ENCODE data around the gene FILIP1L. TPM values are rescaled to one million over a fixed set of nuclear protein-coding genes. Genes with fewer than 3 reads are reported as not detected.

Gene FILIP1L
- total RNA-seq, 1 donor from 2014 or later: 48.5 TPM

DNA sequence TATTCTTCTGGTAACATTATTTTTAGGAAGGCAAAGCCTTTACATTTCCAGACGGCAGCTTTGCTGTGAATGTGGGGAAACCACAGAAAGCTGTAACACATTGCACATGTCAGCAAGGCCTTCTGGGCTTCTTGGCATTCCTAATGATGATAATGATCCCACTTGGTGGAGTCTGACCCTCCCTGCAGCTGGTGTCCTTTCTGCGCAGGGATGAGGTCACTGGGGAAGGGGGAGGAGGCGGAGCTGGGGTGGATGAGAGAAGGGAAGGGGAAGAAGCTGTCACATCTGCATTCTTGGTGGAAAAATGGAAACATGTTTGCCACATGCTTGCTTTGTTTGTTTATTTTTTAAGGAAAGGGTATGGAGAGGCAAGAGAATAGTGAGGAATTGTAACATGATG lies 68.6 kb downstream of the FILIP1L start:
- no peak for DNase-seq (ENCODE audit: low spot score)

DNA sequence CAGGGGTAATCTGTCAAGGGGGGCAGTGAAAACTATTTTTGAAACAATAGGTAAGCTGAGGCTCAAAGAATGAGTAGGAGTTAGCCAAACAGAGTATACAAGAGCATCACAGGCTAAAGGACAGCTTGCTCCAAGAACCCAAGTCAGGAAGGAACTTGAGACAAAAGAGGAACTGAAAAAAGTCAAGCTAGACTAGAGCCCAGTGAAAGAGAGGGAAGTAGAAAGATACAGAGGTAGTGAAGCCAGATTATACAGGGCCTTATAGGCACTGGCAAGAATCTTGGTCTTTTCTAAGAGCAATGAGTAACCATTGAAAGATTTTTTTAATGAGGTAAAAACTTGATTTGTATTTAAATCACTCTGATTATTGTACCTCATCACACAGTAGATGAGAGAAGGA lies 69.9 kb downstream of the FILIP1L start:
- DNase-seq (ENCODE audit: low spot score): no peak

DNA sequence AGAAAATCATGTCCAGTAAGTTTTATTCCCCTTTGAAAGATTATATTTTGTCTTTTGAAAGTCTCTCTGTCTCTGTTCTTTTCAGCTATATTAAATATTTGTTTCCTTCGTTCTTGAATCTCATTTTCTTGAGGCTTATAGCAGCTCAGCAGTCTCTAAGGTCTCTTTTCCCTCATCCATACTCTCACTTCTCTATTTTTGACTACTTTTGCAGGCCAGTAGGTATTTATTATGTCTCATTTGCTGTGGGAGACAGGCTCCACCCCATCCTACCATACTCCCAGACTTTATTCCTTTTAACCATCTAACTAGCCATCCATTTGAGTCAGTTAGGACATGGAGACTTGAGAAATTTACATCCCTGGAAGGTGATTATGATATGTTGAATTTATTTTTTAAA lies 71.0 kb downstream of the FILIP1L start:
- no peak for DNase-seq (ENCODE audit: low spot score)

DNA sequence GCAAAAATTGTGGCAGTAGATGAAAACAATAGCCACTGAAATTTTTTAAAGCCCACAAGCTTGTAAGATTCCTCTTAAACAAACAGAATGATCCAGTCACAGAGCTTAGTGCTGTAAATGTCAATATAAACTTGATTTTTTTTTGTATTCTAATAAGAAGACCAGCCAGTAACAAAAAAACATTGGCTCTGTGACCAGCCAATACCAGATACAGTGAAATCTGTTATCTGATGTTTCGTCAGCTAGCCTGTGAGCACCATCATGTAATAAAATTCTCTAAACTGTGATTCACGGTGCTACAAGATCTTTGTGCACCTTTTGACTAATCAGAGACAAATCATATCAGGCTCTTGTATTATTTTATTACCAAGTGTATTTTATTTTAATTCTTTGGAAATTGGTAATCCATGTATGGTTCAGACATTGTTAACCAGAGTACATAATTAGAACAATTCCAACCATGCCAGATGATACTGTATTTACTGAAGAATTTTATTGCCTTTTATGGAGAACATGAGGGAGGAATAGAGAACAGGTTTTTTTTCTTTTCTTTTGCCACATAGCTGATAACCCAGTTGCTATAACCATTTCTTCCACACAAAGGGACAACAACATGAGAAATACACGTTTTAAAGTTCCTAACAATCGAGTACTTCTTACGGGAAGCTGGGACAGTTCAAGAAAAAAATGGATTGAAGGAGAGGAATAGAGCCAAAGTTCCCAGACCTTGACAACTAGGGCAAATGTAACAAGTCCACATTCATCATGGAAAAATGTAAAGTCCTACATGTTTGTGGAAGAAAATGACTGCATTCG lies 71.9 kb downstream of the FILIP1L start:
- DNase-seq (ENCODE audit: low spot score): no peak

DNA sequence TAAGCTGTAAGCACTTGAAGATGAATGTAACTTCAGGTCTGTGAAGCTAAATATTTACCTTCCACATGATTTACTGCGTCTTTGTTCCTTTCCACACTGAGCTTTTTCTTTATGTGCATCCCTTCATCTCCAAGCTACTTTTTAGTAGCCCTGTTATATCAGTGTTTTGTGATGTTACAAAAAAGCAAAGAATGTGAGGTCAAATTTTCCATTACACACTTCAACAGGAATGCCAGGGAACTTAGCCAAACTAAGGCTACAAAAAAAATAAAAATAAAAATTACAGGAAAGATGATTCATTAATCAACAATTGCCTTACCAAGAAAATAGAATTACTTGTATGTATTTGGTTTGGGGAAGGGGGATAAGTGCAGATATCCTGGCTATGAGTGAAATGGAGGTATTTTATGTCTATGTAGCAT lies 73.0 kb downstream of the FILIP1L start:
- DNase-seq (ENCODE audit: low spot score): no peak

DNA sequence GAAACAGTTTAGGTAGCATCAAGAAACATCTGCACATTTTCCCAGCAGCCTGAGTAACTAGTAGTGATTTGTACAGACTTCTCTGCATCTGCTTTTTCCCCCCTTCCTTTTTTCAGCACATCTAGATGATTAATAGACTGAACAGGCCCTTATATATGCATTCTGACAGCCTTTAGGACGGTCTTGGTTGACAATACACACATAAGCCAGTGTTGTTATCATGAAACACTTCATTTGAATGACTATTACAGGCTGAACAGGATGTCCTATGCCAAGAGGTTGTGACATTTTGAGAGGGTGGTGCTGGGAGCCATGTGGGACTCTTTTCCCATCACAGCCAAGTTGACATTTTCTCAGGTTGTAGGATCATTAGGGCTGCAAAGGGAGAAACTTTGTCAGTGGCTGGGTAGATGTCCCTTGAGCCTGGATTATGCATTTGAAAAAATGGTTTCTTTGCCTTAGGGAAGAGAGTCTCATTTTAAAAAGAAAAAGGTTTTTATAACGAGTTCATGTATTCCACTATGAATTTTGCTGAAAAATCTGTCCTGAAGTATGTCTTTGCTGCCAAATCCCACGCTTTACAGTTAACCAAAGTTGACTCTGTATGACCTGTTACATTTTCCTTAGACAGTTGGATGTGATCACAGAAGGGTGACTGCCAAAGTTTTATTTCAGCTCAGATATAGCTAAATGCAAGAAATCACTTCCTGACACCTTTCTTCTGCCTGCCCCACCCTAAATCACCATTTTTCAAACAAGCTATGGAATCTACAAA lies 73.7 kb downstream of the FILIP1L start:
- no peak for DNase-seq (ENCODE audit: low spot score)

DNA sequence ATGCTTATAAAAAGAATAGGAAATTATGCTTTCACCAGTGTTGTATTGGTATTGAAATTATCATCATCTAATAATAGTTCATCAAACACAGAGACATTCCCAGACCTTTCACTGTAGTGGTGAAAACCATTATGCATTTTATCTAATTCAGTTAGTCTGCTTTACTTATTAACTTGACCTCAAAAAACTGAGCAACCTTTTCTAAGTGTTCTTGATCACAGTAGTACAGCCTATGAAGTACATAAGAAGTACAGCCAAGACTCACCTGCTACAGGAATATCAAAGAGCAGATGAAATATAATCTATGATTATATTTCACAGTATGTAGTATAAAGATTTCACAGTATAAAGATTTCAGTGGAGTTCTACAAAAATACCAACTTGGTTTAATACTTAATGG lies 75.2 kb downstream of the FILIP1L start:
- DNase-seq (ENCODE audit: low spot score): no peak

DNA sequence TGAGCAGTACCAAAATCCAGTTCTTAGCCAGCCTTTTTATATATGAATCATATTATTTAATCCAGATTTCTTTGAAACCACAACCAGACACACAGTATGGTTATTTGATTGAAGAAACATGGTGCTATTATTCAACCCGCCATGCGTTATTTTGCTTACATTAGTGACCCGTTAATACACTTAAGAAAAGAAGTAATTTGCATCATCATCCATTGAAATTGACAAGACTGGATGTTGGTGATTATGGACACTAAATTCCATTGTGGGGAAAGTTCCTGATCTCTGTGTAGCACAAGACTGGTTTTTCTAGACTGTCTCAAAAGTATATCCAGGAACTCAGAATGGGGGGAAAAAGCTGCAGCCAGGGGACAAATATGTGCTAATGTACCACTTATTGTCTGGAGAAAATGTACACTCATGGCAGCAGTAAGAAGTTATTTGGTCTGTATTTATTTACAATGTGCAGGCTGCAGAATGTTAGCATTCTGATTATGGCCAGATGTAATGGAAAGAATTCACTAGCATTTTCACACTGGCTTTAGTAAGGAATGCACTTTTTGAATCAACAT lies 80.3 kb downstream of the FILIP1L start:
- no peak for DNase-seq (ENCODE audit: low spot score)

DNA sequence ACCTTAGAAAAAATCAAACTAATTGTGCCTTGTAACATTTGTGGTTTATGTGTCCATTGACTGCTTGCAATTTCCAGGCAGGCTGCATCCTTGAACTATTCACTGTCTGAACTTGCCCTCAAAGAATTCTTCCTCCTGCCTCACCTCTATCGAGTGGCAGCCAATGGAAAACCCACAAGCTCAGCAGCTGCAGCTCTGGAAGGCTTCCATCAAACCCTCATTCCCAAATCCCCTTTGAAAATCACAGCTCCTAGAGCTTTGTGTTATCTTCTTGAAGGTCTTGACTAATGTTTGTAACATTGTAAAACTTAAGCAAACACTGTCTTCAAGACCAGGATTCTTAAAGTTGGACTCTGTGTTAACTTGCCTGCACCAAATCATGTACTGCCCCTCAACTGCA lies 81.1 kb downstream of the FILIP1L start:
- no peak for DNase-seq (ENCODE audit: low spot score)

DNA sequence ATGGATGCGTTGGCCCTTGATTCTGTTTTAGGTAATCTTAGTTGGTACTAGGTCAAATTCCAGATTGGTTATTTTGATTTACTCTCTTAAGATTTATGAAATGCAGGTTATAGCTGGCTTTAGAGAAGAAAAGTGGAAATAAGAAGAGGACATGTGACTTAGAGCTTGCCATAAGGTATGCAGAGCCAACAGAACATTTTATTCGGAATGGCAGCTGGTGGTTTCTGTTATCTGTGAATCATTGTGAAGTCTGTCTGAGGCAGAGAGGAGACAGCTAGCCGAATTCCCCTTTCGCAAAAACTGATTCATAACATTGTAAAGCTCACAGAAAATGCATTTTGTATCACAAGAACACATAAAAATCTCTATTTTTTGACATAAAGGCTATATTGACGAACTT lies 82.1 kb downstream of the FILIP1L start:
- no peak for DNase-seq (ENCODE audit: low spot score)

DNA sequence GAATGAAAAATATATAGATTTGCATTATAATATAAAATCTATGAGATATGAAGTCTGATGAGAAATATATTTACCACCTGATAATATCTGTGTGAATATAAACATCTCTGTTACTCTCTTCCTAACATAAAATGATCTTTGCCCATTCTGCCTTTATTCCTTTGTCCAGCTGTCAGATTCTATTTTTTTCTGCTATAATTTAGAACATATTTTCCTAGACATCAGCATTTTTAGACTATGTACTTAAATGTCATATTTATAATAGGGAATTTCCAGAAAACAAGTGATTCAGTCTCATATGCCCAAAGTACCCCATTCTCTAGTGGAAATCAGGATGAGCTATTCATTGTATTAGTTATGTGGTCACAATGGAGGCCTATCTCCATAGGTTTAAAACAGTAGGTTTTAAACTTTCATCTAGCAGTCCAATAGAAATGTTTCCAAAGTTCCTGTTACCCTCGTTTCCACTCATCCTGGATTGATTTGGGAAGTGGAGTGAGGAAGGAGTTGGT lies 83.3 kb downstream of the FILIP1L start:
- no peak for DNase-seq (ENCODE audit: low spot score)

DNA sequence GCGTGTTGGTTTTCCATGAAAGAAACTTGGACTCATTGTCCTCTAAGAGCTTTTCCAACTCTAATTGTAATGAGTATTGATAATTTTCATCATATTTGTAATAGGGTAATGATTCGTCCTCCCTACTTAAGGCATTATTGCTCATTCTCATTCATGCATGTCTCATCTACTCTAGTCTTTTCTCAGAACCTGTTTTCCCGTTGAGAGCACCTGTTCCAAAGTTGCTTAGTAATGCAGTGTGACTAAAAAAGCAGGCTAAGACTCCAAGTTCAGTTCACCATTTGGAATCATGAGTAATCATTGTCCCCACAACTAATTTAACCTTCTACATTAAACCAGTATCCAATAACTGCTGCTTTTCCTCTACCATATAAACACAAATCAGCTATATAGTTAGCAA lies 84.0 kb downstream of the FILIP1L start:
- no peak for DNase-seq (ENCODE audit: low spot score)

DNA sequence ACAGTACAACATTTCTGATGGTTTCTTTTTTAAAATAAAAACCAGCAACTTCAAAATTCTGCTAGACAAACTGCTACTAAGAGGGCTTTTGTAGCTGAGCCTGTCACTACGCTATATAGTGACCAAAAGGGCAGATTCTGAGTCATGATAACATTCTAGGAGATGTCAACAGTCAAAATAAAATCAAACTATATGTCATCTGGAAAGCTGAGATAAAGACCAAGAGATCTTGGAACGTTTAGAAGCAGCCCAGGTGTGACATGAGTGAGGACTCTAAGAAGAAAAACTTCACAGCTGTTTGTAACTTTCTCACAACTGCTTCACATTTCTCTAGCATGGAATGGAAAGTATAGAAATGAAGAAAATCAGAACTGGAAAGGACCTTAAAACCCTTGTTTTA lies 84.6 kb downstream of the FILIP1L start:
- DNase-seq (ENCODE audit: low spot score): no peak

DNA sequence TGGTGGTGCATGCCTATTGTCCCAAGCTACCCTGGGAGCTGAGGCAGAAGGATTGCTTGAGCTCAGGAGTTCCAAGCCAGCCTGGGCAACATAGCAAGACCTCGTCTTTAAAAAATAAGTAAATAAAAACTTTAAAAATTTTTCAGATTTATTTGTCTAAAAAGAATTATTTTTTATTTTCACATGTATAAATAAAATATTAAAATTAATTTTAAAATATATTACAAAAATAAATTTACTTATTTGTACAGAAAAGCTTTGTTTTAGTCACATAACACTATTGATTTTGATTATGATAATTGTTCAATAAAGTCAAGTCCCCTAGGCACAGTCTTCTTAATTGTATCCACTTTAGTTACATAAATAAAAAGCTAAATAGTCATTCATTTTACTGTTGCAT lies 85.2 kb downstream of the FILIP1L start:
- DNase-seq (ENCODE audit: low spot score): no peak

DNA sequence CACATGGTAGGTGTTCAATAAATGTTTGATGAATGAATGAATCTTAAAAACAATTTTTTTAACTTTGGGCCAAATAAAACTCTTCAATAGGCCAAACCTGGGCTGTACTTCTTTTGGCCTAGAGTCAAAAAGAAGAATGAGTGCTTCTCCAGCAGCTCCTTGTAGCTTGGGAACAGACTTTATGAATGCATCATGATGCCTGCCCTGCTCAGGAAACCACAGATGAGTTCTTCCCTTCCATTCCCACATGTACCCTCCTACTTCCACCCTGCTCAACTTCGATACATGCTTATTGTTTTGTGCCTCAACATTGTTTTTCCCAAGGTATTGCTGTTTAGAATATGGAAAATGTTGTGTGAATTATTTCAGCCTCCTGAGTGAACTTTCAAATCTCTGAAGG lies 87.0 kb downstream of the FILIP1L start:
- DNase-seq (ENCODE audit: low spot score): no peak

DNA sequence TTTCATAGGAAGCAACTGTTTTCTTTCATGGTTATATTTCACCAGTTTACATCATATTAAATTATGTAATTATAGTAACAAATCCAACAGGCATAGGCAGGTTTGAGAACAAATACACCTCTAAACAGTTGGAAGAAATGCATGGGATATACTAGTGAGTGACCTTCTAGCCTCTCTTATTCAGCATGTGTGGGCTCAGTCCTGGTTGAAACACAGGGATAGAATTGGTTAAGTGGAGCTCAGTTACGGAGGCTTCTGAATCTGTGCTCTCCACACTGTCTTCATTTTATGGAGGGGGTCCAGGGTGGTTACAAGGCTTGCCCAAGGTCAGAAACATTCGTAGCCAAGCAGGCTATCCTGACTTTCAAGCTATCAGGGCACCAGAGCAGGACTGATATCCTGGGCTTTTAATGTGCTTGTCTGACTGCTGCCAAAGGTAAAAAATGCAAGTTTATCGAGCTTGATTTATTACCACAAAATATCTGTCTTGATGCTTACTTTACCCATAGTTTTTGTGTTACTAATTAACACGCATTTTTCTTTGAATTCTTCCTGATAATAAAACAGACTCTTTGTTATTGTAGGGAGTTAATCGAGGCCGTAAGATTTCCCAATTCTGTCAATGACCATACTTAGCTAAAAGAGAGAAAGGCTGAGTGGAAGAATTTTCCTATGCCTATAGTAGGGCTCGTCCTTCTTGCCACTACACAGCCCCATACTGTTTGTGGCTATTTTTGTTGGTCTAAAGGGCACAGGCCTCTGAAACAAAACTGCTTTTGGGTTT lies 89.6 kb downstream of the FILIP1L start:
- no peak for DNase-seq (ENCODE audit: low spot score)

DNA sequence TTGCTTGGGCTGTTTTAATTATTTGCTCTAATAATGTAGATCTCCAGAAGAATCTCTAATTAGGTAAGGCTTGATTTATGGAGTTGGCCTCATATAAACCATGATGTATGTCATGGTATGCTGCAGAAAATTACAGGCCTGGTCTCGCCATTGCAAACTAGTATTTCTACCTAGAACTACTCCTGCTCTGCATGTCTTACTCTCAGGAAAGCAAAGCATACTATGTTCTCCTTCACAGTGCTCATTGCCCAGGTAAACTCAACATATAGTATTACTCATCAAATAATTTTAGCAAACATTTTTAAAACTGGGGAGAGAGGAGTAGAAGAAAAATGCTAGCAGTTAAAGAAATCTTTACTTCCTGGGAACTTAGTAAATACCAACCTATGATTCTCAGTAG lies 90.7 kb downstream of the FILIP1L start:
- DNase-seq (ENCODE audit: low spot score): no peak

DNA sequence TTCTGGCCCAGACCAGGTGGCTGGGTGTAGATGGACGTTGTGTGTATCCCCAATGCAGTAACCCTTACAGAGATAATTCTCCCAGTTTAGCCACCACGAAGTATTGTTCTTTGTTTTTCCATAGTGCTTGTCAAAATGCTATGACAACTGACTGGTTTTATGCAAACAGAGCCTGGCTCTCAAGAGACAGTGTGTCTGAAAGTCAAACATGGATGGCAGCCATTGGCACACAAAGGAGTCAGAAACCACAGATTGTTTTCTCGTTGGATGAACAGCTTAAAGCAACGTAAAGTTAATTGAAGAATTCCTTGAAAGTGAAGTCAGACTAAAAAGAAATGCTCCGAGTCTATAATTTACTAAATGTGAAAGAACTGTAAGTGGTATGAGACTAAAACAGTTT lies 91.2 kb downstream of the FILIP1L start:
- no peak for DNase-seq (ENCODE audit: low spot score)

DNA sequence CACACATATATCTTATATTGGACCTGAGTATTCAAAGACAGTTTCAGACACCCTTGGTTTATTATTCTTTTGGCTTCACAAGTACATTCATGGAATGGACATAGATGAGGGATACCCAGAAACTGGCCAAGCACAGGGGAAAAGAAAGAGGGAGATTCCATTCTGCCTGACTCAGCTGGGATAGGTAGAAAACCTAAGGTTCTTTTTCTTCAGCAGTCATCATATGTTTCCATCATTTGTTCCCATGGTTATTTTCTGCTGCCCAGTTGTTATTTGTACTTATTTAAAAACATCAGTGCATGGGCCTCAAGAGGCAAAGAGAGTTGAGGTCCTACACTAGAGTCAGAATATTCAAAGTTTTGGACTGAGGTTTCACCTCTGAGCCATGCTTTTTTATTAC lies 91.8 kb downstream of the FILIP1L start:
- no peak for DNase-seq (ENCODE audit: low spot score)

DNA sequence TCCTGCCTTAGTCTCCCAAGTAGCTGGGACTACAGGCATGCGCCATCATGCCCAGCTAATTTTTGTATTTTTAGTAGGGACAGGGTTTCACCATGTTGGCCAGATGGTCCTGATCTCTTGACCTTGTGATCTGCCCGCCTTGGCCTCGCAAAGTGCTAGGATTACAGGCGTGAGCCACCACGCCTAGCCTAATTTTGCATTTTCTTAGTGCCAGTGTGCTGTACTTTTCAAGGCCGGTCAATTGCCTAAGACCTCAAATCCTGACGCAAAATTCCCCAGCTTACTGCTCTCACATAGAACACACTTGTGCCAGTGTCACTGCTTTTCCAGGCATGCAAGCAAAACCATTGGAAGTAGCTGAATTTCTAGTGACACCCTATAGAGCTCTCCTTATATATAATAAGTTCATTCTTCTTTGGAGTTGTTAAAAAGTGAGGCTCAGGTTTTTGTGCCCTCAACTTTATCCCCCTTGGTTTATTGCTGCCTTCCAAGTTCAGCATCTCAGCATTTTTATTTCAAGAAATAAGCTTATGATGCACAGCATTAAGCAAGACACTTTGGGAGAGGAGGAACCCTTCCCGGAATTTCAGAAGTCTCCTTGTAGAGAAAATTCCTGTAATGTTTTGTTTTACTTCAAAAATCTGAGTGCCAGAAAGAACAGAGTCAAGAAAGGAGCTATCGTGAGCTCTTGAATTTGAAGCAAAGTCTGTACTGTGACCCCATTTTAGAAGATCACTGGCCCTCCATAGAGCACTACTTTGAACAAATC lies 93.2 kb downstream of the FILIP1L start:
- no peak for DNase-seq (ENCODE audit: low spot score)

DNA sequence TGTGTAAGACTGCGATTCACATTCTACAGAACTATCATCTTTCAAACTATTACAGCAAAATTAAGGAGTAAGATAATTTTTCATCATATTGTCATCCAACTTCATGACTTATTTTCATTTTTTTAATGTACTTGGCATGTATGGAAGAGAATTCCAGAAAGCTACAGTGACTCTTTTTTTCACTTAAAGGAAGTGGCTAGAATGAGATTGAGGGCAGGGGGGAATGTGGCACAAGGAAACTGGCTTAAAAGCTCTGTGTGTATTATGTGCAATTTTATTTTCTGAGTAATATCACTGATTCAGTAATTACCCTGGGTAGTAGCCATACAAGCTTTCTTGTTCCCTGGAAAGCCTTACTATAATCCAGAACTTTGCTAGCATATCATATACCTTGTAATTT lies 94.6 kb downstream of the FILIP1L start:
- DNase-seq (ENCODE audit: low spot score): no peak

Measured in mesenteric fat pad (tissue), 1 donor.